WI38 (cell line): Measurements from ENCODE around the gene APOE.

ENCODE experiments used
- H3K4me3 ChIP-seq: 2 replicates; pipeline ENCODE4 v1.5.1; 2011; ENCODE audit warnings: low read depth, mild to moderate bottlenecking, control low read depth, low read length
- TF ChIP-seq, protein P1 (sequence below): IDR thresholded peaks from 2 replicates; pipeline ENCODE4 v1.5.1; 2012; ENCODE audit warnings: low read depth, mild to moderate bottlenecking, control low read depth, low read length

APOE gene

DNA sequence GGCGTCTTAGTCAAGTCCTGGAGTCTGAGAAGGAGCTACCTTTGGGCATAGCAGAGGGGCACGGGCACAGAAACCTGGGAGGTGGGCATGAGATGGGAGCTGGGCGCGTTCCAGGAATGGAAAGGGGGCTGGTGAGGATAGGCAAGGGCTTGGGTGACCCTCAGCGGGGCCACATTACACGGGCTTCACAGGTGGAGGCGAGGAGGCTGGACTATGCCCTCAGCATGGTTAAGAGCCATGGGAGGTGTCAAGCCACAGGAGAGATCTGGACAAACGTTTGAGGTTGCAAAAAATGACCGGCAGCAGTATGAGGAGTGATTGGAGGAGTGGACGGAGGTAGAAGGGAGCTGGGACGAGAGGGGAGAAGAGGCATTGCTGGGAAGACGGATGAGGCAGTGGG, 38.0 kb upstream of the APOE start:
- TF ChIP-seq, protein P1, sequence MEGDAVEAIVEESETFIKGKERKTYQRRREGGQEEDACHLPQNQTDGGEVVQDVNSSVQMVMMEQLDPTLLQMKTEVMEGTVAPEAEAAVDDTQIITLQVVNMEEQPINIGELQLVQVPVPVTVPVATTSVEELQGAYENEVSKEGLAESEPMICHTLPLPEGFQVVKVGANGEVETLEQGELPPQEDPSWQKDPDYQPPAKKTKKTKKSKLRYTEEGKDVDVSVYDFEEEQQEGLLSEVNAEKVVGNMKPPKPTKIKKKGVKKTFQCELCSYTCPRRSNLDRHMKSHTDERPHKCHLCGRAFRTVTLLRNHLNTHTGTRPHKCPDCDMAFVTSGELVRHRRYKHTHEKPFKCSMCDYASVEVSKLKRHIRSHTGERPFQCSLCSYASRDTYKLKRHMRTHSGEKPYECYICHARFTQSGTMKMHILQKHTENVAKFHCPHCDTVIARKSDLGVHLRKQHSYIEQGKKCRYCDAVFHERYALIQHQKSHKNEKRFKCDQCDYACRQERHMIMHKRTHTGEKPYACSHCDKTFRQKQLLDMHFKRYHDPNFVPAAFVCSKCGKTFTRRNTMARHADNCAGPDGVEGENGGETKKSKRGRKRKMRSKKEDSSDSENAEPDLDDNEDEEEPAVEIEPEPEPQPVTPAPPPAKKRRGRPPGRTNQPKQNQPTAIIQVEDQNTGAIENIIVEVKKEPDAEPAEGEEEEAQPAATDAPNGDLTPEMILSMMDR = no peak
- no peak overlapping the region for H3K4me3 ChIP-seq

DNA sequence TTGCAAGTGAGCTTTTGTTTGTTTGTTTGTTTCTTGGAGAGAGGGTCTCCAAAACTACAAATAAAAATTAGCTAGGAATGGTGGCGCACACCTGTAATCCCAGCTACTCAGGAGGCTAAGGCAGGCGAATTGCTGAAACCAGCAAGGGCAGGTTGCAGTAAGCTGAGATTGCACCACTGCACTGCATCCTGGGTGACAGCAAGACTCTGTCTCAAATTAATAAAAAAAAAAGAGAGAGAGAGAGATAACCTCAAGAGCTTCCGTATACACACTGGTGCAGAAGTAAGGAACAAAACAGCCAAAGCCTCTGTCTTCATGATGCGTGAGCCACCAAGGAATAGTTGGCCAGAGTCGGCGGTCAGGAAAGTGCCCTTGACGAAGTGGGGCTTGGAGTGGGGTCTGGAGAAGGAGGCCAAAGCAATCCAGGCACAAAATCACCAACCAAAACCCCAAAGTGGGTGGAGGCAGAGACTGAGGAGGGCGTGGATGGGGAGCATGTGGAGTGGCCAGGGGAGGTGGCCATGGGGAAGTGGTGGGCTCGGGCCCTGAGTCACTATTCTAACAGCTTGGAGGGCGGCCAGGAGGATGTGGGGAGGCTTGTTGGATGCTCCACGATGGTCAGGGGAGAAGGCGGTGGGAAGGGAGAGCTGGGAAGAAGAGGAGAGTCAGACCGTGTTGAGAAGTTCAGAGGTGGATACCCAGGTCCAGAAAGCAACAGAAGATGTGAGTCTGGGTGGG, 35.7 kb upstream of the APOE start:
- TF ChIP-seq, protein P1 = no peak
- H3K4me3 ChIP-seq = no peak overlapping the region

DNA sequence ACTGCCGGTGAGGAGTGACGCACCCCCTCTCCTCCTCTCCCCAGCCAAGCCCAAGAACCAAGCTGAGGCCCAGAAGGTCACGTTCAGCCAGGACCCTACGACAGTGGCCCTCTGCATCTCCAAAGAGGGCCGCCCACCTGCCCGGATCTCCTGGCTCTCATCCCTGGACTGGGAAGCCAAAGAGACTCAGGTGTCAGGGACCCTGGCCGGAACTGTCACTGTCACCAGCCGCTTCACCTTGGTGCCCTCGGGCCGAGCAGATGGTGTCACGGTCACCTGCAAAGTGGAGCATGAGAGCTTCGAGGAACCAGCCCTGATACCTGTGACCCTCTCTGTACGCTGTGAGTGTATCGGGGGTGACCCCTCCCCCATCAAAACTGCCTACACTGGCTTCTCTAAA, 33.8 kb upstream of the APOE start:
- no peak overlapping the region for H3K4me3 ChIP-seq
- TF ChIP-seq, protein P1 = no peak

DNA sequence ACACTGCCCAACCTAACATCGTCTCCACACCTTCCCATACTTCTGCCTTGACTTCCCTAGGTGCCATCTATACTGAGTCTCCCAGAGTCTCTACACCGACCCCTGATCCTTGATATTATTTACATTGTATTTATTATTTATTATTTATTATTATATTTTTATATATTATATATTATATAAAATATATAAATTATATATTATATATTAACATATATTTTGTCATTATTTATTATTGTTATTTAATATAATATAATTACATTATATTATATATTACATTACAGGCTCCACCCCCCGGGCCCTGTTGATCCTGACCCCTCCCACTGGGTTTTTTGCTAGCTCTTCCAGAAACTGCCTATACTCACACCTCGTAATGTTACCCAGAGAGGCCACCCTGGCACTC, 32.9 kb upstream of the APOE start:
- TF ChIP-seq, protein P1 = no peak
- H3K4me3 ChIP-seq = no peak overlapping the region

DNA sequence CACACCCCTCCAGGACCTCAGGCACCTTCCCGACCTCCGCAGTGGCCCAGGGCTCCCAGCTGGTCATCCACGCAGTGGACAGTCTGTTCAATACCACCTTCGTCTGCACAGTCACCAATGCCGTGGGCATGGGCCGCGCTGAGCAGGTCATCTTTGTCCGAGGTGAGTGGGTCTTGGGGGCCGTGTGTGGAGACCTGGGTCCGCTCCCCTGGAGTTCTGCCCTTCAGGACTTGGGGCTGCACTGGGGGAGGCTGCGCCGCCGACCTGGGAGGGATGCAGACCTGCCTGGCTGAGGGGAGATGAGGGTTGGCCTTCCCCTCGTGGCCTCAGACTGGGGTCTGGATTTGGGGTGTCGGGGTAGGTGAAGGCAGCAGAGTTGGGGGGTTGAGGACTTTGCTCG, 31.3 kb upstream of the APOE start:
- TF ChIP-seq, protein P1 = no peak
- H3K4me3 ChIP-seq = no peak overlapping the region

DNA sequence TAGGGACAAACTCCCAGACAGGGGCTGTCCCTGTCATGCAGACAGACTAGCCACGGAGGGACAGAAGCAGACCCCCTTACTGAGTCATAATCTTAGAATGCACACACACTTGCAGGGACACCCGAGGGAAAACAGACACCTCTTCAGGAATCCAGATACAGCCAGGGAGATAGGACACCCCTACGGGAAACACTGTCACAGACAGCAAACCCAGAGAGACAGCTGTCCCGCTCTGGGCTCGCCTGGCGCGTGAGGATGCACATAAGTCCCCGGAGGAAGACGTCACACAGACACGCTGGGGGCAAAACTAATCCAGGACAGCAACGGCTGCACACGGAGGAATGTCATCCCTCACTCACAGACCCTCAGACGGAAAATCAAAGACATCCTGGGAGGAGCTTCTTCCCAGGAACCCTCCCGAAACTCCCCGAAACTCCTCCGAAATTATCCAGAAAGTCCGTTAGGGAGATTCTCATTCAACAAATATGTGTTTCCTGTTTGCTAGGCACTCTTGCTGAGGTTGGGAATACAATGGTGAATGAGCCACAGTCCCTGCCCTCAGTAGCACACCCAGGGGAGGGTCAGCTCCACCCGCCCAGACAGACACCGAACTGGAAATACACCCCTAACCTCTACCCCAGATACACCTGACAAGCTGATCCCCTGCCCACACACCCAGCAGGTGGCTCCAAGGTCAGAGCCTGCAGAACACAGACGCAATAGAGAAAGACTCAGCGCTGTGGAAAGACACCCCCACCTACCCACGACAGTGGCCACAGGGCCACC, 29.7 kb upstream of the APOE start:
- TF ChIP-seq, protein P1 = no peak
- H3K4me3 ChIP-seq = no peak overlapping the region

DNA sequence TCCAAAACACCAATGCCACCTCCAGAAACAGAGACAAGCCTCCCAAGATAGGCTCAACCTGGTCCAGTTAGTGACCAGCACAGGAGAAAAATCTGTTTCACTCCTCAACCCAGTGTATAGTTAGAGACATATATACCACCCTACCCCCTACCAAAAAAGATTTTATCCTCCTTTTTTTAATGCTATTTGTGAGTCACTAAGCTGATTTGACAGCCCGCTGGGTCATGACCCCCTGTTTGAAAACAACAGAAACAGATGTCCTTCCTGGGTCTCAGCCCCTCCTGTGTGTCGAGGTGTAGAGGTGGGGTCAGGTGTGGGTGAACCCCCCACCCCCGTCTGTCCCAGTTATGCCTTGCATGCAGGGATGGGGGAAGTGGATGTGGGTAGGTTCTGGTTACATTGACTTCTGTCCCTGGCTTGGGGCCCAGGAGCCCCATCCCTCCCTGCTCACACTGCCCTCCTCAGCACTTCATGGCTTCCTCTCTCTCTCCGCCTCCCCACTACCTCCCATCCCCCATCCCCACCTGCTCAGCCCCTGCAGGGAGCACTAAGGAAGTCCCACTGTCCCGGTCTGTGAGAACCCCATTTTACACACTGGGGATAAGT, 28.6 kb upstream of the APOE start:
- TF ChIP-seq, protein P1 = no peak

More for the DNA sequence above, 28.6 kb upstream of the APOE start:
- no peak overlapping the region for H3K4me3 ChIP-seq
